ENCODE results near the gene ZNF577. TPM values are rescaled to one million over a fixed set of nuclear protein-coding genes. Genes with fewer than 3 reads are reported as not detected.

Gene ZNF577
- total RNA-seq, 1 experiment from 2014 or later = 3.6 TPM

DNA sequence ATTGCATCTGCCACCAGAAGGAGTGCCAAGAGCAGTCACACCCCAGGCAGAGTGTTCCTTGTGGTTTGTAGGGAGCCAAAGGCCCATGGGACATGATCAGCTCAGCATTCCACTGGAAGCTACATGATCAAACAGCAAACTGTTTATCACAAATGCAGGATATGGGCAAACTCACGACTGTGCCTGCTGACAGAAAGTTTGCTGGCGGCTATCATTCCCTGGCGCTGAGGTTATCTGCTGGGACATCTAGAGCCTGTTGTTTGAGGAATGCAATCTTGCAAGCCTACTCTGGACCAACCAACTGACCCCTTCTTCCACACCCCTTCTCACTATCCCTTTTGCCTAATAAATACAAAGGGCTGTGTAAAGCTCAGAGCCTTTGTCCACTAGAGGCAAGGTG lies 31.9 kb upstream of the ZNF577 start:
- peaks cover 22% of the 10 kb centered on the region; the same call in 1 of the 2 replicates for H3K9me3 ChIP-seq (ENCODE audit: control insufficient read depth, insufficient read depth, low read depth, low read length)
- BruUV-seq (replicated peaks) = no TSS peak
- no peaks in the 10 kb centered on the region for H3K36me3 ChIP-seq (ENCODE audit: control insufficient read depth, insufficient read depth, low read length)
- ATAC-seq = no peak
- intact Hi-C loops (cut with micrococcal nuclease; ENCODE audit: unreplicated experiment) = no loop called here
- no peak for DNase-seq (ENCODE audit: low read depth, low spot score)
- no peak for TF ChIP-seq TCF7L2 (IDR thresholded peaks at IDR 0.05; ENCODE audit: low read depth, low read length)
- no peak for TF ChIP-seq CTCF (IDR thresholded peaks at IDR 0.05)
- TF ChIP-seq, protein P1, sequence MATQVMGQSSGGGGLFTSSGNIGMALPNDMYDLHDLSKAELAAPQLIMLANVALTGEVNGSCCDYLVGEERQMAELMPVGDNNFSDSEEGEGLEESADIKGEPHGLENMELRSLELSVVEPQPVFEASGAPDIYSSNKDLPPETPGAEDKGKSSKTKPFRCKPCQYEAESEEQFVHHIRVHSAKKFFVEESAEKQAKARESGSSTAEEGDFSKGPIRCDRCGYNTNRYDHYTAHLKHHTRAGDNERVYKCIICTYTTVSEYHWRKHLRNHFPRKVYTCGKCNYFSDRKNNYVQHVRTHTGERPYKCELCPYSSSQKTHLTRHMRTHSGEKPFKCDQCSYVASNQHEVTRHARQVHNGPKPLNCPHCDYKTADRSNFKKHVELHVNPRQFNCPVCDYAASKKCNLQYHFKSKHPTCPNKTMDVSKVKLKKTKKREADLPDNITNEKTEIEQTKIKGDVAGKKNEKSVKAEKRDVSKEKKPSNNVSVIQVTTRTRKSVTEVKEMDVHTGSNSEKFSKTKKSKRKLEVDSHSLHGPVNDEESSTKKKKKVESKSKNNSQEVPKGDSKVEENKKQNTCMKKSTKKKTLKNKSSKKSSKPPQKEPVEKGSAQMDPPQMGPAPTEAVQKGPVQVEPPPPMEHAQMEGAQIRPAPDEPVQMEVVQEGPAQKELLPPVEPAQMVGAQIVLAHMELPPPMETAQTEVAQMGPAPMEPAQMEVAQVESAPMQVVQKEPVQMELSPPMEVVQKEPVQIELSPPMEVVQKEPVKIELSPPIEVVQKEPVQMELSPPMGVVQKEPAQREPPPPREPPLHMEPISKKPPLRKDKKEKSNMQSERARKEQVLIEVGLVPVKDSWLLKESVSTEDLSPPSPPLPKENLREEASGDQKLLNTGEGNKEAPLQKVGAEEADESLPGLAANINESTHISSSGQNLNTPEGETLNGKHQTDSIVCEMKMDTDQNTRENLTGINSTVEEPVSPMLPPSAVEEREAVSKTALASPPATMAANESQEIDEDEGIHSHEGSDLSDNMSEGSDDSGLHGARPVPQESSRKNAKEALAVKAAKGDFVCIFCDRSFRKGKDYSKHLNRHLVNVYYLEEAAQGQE (IDR thresholded peaks at IDR 0.05; ENCODE audit: insufficient read depth in 1 of 2, low read depth in 2 of 2, low read length in 1 of 2) = no peak
- no peak for TF ChIP-seq POLR2AphosphoS5 (IDR thresholded peaks at IDR 0.05; ENCODE audit: low read depth, low read length)
- TF ChIP-seq SIN3A (IDR thresholded peaks at IDR 0.05; ENCODE audit: borderline replicate concordance, insufficient read depth, low read depth, low read length) = no peak
- CTCF ChIA-PET = no interaction called here
- POLR2A ChIA-PET = no interaction called here
- no peak overlapping the region for H3K4me3 ChIP-seq (ENCODE audit: low read depth in 2 of 2, low read length in 2 of 2)
- in situ Hi-C loops (cut with HindIII; ENCODE audit: low pct_unique_long_range_greater_than_20kb, low sequenced_read_pairs) = no loop called here
- H3K4me1 ChIP-seq (ENCODE audit: control insufficient read depth, insufficient read depth, low read length) = no peaks in the 10 kb centered on the region
- no peak overlapping the region for H3K27ac ChIP-seq (ENCODE audit: low read length)
- H3K27me3 ChIP-seq (ENCODE audit: control insufficient read depth, insufficient read depth, low read length) = no peaks in the 10 kb centered on the region

DNA sequence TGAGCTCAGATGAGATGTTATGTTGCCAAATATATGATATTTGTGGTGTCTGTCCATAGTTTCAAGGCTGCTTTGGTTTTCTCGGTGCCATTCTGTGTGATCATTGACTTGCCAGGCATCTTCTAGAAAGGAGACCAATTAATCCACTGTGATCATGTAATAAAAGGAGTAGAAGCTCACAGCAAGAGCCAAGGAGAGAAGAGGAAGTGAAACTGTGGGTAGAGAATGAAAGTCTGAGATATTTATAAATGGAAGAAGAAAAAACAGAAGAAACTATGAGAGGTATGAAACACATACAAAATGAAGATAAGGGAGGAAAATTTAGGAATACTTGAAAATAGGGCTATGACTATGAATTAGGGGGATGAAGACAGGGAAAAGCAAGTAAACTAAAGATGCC lies 28.4 kb upstream of the ZNF577 start:
- ATAC-seq (no peak), DNase-seq (ENCODE audit: low read depth, low spot score) (no peak)
- Histone ChIP-seq H3K4me3 (ENCODE audit: low read depth in 2 of 2, low read length in 2 of 2) (no peak overlapping the region), H3K9me3 (ENCODE audit: control insufficient read depth, insufficient read depth, low read depth, low read length) (peaks cover 21% of the 10 kb centered on the region; the same call in 1 of the 2 replicates), H3K27me3 (ENCODE audit: control insufficient read depth, insufficient read depth, low read length) (no peaks in the 10 kb centered on the region), H3K27ac (ENCODE audit: low read length) (no peak overlapping the region), H3K4me1 (ENCODE audit: control insufficient read depth, insufficient read depth, low read length) (no peaks in the 10 kb centered on the region), H3K36me3 (ENCODE audit: control insufficient read depth, insufficient read depth, low read length) (no peaks in the 10 kb centered on the region)
- BruUV-seq (replicated peaks) = no TSS peak
- POLR2A ChIA-PET = no interaction called here
- CTCF ChIA-PET = no interaction called here
- intact Hi-C loops (cut with micrococcal nuclease; ENCODE audit: unreplicated experiment) = no loop called here
- TF ChIP-seq CTCF (IDR thresholded peaks at IDR 0.05) (no peak), SIN3A (IDR thresholded peaks at IDR 0.05; ENCODE audit: borderline replicate concordance, insufficient read depth, low read depth, low read length) (no peak), TCF7L2 (IDR thresholded peaks at IDR 0.05; ENCODE audit: low read depth, low read length) (no peak), POLR2AphosphoS5 (IDR thresholded peaks at IDR 0.05; ENCODE audit: low read depth, low read length) (no peak)
- TF ChIP-seq, protein P1 (IDR thresholded peaks at IDR 0.05; ENCODE audit: insufficient read depth in 1 of 2, low read depth in 2 of 2, low read length in 1 of 2) = no peak
- in situ Hi-C loops (cut with HindIII; ENCODE audit: low pct_unique_long_range_greater_than_20kb, low sequenced_read_pairs) = no loop called here

Measured in Panc1 (cell line).